RWPE1 (cell line): ENCODE measurements around the gene TMEM151A.

Experiments used
- CTCF ChIA-PET: fragments of 350-600 bp; sonication (Branson Sonifier 250); formaldehyde crosslinking; extraction: SDS; loops from one replicate; lab custom pipeline; 2021; lab: Yijun Ruan, JAX
- POLR2A ChIA-PET: fragments of 400-600 bp; formaldehyde crosslinking; extraction: SDS; loops from one replicate; lab custom pipeline; 2020; ENCODE audit warnings: antibody characterized with exemption; ENCODE audit not compliant: low non-redundant PET; lab: Yijun Ruan, JAX
- DNase-seq: peaks from one replicate; pipeline ENCODE4 v3.0.0; 2012; ENCODE audit warnings: low spot score
- H3K27ac ChIP-seq: fragments of 450-650 bp; 2 replicates; pipeline ENCODE4 v1.5.1; 2017
- TF ChIP-seq, protein P1 (sequence below): fragments of 450-650 bp; conservative IDR thresholded peaks from 2 replicates; pipeline ENCODE4 v1.5.1; 2017; ENCODE audit warnings: low read depth, mild to moderate bottlenecking

TMEM151A gene

DNA sequence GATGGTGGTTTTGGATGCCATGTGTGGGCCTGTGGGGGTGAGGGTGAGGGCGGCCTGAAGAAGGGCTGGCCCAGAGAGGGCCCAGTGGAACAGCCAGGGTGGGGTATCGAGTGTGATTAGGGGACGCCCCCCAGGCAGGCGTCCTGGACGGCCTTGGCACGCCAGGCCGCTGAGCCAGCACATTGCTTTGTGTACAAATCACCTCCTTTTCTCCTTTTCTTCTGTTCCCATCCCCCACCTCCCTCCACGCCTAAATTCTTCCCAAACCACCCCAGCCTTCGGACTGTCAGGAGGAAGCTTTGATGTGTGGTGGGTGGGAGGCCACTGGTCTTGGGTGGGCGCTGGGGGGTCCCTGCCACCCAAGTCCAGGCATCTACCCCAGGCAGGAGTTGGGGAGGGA is 33.0 kb downstream of the TMEM151A start:
- POLR2A ChIA-PET = no interaction called here
- TF ChIP-seq, protein P1, sequence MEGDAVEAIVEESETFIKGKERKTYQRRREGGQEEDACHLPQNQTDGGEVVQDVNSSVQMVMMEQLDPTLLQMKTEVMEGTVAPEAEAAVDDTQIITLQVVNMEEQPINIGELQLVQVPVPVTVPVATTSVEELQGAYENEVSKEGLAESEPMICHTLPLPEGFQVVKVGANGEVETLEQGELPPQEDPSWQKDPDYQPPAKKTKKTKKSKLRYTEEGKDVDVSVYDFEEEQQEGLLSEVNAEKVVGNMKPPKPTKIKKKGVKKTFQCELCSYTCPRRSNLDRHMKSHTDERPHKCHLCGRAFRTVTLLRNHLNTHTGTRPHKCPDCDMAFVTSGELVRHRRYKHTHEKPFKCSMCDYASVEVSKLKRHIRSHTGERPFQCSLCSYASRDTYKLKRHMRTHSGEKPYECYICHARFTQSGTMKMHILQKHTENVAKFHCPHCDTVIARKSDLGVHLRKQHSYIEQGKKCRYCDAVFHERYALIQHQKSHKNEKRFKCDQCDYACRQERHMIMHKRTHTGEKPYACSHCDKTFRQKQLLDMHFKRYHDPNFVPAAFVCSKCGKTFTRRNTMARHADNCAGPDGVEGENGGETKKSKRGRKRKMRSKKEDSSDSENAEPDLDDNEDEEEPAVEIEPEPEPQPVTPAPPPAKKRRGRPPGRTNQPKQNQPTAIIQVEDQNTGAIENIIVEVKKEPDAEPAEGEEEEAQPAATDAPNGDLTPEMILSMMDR = no peak
- peak overlapping the region; percentile 100 for H3K27ac ChIP-seq
- DNase-seq = no peak
- CTCF ChIA-PET = interaction anchor here (3.7 kb wide), 1 partner anchor 12 kb away, joined by 25 read pairs; no protein-coding TSS in a partner anchor

DNA sequence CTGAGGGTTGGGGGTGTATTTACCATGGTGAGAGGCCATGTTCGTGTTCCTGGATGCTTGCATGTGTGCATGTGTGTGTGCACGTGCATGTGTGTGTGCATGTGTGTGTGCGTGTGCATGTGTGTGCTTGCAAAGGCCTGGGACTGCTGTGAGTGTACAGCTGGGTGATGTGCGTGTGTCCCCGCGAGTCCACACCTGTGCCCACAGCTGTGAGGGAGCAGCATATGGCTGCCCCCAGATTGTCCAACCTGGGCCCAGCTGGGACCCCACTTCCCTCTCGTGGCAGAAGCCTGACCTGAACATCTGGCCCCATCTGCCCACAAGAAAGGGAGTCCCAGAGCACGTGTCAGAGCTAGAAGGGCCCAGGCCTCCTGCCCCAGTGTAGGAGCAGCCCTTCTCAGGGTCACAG is 33.6 kb downstream of the TMEM151A start:
- DNase-seq = no peak
- peak overlapping the region; percentile 100 for H3K27ac ChIP-seq
- CTCF ChIA-PET = interaction anchor here (3.7 kb wide), 1 partner anchor 13 kb away, joined by 25 read pairs; no protein-coding TSS in a partner anchor
- POLR2A ChIA-PET = no interaction called here
- TF ChIP-seq, protein P1 = no peak

DNA sequence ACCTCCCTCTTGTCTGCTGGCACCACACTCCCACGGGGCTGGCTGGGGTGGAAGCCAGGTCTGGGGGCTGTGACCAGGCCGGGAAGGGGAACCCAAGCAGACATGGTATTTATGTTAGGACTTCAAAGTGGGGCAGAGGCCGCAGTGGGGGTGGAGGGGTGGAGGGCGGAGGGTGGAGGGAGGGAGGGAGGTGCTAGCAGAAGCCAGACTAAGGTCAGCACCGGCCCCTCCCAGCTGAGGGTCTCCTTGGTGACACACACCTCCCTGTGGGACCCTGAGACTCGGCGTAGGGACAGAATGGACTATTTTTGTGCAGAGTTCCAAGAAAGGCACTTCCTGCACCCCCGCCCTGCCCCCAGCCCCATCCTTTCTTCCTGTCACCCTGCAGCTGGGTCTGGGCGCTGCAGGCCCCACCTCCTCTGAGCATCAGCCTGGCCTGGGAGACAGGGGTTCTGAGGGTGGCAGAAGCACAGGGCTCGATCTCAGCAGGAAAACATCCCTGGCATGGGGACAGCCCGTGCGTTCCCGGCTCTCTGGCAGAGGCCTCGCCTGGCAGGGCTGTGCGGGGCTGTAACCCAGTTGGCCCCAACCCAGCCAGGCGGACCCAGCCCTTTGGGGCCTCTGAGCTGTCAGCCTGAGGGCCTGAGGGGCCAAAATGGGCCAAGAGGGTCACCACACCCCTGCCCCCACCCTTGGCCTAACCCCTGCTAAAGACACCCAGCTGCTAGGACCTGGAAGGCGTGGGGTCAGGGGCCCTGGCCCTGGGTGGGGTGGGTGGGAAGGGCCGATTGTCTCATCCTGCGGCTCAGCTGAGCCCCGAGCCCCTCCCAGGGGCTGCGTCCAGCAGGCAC is 34.8 kb downstream of the TMEM151A start:
- DNase-seq = no peak
- TF ChIP-seq, protein P1 = no peak
- H3K27ac ChIP-seq = peak overlapping the region; percentile 100
- ChIA-PET CTCF (interaction anchor here (0.5 to 3.7 kb wide), 3 partner anchors 9 to 37 kb away, joined by 3 to 25 read pairs (median 3); no protein-coding TSS in a partner anchor), POLR2A (interaction anchor here (0.9 kb wide), 1 partner anchor 9 kb away, joined by 8 read pairs; no protein-coding TSS in a partner anchor)

DNA sequence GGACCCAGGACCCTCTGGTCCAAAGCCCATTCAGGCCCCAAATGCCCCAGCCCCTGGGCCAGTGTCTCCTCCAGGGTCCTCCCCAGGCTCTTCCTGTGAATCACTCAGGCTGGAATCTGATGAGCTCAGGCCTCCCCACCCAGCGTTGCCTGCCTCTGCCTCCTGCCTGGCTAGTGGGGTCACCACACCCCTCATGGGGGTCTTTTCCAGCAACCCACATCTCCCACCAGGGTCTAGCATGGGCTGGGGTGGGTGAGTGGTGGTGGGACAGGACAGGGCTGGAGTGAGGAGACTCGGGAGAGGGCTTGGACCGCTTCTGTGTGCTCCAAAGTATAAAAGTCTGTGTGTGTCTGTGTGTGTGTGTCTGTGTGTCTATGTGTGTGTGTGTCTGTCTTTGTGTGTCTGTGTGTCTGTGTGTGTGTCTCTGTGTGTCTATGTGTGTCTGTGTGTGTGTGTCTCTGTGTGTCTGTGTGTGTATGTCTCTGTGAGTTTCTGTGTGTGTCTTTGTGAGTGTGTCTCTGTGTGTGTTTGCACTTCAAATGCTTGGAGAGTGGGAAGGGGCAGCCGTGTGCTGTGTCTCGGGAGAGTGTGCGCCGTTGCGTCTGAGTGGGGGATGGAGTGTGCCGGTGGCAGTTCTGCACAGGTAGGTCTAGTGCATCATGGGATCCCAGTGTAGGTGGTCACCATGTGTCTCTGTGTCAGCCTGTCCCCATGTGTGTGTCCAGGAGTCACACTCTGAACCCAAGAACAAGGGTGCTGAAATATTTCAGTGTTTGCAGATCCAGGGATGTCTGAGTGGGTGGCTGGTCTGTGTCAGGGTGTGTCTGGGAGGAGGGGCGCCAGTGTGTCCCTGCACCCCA is 35.7 kb downstream of the TMEM151A start:
- CTCF ChIA-PET = interaction anchor here (1.1 to 3.7 kb wide), 2 partner anchors 8 to 15 kb away, joined by 3 to 25 read pairs; no protein-coding TSS in a partner anchor
- peak overlapping the region; percentile 100 for H3K27ac ChIP-seq
- POLR2A ChIA-PET = interaction anchor here (0.9 kb wide), 1 partner anchor 8 kb away, joined by 8 read pairs; no protein-coding TSS in a partner anchor
- TF ChIP-seq, protein P1 = no peak
- DNase-seq = peak; percentile 54

DNA sequence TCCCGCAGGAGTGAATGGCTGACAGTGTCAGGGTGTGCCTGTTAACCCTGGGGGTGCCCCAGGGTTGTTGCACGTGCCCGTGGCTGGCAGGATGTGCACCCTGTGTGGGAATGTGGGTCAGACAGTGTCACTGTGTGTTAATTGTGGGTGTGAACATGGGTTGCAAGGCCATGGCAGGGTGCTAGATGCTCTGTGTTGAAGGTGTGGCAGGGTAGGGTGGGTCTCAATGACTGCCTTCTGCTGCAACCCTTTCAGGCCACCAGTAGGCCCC is 36.3 kb downstream of the TMEM151A start:
- DNase-seq = no peak
- H3K27ac ChIP-seq = peak overlapping the region; percentile 100
- TF ChIP-seq, protein P1 = no peak
- ChIA-PET POLR2A (no interaction called here), CTCF (no interaction called here)
